Measurements from ENCODE around the gene OCSTAMP.
A peak's percentile ranks its signal among the peaks of the same experiment; 100 is the strongest.

The OCSTAMP gene

DNA sequence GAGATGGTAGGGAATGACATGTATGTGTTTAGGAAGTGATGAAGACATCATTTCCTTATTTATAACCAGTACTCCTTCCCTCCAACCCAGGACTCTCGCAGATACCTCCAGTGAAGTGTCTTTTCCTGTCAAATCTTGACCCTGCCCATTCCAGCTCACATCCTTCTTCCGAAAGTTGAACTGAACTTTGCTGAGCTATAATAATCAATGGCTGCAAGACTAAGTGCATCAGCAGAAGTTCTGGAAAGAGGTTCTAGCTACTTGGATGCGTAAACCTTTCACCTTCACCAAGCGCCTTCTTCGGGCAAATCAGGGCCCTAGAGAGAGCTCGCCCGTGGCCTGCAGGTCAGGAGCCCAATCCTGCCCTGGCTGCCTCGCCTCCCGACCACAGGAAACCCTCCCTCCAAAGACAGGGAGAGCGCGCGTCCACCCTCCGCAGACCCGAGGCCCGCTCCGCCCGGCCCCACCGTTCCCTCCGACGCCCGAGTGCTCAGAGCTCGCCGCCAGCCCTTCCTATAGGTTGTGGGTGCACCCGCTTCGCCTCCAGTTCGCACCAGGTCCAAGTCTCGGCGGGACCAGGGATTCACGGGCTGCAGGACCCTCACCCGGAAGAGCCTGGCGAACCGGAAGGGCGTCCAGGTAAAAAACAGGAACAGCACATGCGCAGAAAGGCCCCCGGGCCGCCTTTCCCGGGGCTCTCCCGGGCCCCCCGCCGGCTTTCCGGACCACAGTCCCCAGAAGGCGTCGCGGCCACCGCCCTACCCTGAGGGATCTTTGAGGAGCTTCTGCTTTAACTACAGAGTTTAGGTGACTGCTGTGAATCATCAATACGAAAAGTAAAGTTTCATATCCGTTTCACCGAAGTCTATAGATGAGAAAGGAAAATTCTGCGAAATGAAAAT lies 37.3 kb downstream of the OCSTAMP start, which contains the start of gene ZNF334:
ZNF334 (minus strand) TSS at position 617 of the 902 bp plus-strand sequence. CDS start 1,457 bp downstream, outside the sequence.
- DNase-seq (ENCODE audit: low read depth), result peak; percentile 52

DNA sequence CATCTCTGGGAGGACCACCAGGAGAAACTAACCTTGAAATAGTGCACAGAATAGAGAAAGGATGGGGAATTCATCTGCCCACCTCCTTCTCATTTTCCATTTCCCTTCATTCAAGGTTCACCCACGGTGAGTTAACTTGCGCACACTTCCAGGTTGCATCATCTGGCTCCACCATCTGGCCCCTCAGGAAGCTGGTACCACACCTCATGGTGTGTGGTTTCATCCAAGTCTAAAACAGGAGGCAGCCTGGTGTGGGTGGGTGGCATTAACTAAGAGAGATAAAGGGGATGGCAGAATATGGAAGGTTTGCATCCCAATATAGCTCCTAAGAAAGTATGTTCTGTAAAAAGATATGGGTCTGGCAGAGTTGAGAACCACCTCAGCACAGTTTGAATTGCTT lies 40.9 kb downstream of the OCSTAMP start:
- no peak for DNase-seq (ENCODE audit: low read depth)

DNA sequence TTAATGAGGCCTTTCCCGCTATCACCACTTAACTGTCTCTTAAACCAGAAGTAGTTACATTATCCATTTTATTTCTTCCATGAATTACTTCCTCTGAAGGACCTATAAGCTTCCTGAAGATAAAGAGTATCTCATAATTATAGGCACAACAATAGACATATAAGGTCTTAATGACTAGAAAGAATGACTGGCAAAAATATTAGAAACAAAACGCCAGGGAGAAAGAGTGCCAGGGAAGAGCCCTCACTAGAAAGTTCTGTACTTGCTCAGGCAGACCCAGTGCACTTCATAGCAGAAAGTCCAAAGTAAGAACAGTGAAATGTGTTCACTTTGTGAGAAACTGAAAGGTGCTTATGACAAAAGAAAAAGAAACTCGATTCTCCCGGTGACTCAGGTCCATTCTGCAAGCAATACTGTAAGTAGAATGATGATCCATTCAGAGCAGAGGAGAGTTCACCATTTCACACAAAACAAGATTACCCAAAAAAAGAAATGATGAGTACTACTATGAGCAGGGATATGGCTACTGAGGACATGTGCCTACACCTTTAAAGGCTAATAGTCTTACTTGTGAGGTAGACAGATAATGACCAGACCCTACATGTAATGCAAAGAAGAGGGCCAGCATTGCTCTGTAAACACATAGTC lies 42.6 kb downstream of the OCSTAMP start:
- no peak for DNase-seq (ENCODE audit: low read depth)

DNA sequence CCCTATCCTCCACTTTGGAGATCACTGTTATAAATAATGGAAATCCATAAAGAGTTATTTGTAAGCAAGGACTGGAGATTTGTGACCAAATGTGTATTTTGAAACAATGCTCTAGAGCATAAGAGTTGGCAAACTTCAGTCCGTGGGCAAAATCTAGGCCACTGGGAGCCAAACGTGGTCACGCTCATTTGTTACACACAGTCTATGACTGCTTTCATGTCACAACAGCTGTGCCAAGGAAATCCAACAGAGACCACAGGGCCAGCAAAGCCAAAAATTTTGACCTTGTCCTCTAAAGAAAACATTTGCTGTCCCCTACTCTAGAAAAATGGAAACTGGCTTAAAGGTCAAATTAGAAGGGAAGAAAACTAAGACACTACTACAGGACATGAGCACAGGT lies 44.9 kb downstream of the OCSTAMP start:
- DNase-seq (ENCODE audit: low read depth), result no peak

DNA sequence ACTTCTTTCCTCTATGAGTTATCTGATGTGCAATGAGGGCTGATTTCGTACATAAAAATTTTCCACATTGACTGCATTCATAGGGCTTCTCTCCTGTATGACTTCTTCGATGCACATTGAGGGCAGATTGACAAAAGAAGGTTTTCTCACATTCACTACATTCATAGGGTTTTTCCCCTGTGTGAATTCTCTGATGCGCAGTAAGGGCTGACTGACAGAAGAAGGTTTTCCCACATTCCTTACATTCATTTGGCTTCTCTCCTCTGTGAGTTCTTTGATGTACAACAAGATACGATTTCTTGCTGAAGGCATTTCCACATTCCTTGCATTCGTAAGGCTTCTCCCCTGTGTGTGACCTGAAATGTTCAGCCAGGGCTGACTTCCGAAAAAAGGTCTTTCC lies 48.5 kb downstream of the OCSTAMP start:
- no peak for DNase-seq (ENCODE audit: low read depth)

DNA sequence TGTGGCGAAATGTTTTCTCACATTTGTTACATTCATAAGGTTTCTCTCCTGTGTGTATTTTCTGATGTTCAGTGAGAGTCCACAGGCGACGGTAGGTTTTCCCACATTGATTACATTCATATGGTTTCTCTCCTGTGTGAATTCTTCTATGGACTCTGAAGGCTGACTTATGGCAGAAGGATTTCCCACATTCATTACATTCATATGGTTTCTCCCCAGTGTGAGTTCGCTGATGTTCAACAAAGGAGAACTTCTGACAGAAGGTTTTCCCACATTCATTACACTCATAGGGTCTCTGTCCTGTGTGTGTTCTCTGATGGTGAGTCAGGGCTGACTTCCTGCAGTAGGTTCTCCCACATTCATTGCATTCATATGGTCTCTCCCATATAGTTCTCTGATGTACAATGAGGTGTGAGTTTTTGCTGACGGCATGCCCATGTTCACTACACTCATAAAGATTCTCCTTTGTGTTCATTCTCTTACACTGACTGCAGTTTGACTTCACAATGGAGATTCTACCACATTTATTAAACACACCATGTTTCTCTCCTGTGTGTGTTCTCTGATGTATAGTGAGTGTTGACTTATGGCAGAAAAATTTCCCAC lies 49.0 kb downstream of the OCSTAMP start:
- DNase-seq (ENCODE audit: low read depth), result no peak

DNA sequence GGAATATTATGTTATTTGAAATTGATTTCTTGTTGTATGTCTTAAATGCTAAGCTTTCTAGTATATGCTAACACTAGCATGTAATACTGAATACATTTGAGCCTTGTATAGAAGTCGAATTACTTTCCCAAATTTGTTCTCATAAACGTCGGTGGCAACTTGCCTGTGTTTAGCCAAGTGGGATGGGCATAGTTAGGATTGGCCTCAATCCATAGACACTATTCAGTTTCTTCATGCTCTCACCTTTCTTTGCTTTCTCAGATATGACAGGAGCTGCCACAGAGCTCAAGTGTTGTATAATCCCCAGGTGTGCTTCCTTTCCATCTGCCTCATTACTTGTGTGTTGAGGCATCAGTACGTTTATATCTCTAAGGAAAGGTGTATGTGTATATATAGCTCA lies 56.4 kb downstream of the OCSTAMP start:
- DNase-seq (ENCODE audit: low read depth), result no peak

DNA sequence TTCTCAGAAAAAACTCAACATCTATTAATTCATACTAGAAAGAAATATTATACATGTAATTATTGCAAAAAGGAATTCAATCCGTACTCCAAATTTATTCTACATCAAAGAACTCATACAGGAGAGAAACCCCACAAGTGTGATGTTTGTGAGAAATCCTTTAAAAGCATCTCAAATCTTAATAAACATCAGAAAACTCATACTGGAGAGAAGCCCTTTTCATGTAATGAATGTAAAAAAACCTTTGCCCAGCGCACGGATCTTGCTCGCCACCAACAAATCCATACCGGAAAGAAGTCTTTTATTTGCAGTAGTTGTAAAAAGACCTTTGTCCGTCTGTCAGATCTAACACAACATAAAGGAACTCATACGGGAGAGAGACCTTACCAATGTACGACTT lies 59.1 kb downstream of the OCSTAMP start:
- no peak for DNase-seq (ENCODE audit: low read depth)

All from CMK (cell line).